ENCODE results near the gene PILRB.

PILRB gene

GRCh38 chr7:100407285-100408180 is 49.6 kb downstream of the PILRB start:
- peak; percentile 75 to 88 (median 80) for DNase-seq

GRCh38 chr7:100411101-100411500 is 53.2 kb downstream of the PILRB start:
- no peak for DNase-seq

GRCh38 chr7:100413346-100413745 is 55.4 kb downstream of the PILRB start:
- DNase-seq = peak in 2 of 4 experiments; percentile 27 to 36

GRCh38 chr7:100413889-100414288 is 56.0 kb downstream of the PILRB start:
- DNase-seq = no peak

- DNase-seq = no peak
These were observed 57.5 kb downstream of the PILRB start for GRCh38 chr7:100415448-100415847.

Measured in suppressor macrophage (primary cell).